ENCODE data around the gene COX4I2. TPM values are rescaled to one million over a fixed set of nuclear protein-coding genes. Genes with fewer than 3 reads are reported as not detected.

COX4I2 gene
- total RNA-seq, 1 experiment from 2014 or later, result not detected

- no peaks in the 10 kb centered on the region for H3K27me3 Mint-ChIP-seq (ENCODE audit: low read depth)
- H3K4me3 Mint-ChIP-seq, result no peak overlapping the region
- CTCF ChIA-PET, result interaction anchor here (0.7 to 6.6 kb wide), 15 partner anchors 12 to 1391 kb away, joined by 3 to 146 read pairs (median 12); partner anchors contain the start of gene BCL2L1
- TF ChIP-seq NFYB (CRISPR knock-in tag; conservative IDR thresholded peaks at IDR 0.05; ENCODE audit: low read depth) (no peak), TEAD1 (CRISPR knock-in tag; IDR thresholded peaks at IDR 0.05) (no peak), IRF1 (CRISPR knock-in tag; IDR thresholded peaks at IDR 0.05) (no peak), ZNF396 (CRISPR knock-in tag; IDR thresholded peaks at IDR 0.05; ENCODE audit: borderline replicate concordance) (no peak), TEAD4 (CRISPR knock-in tag; IDR thresholded peaks at IDR 0.05) (no peak), JAZF1 (CRISPR knock-in tag; IDR thresholded peaks at IDR 0.05) (no peak), E2F5 (CRISPR knock-in tag; IDR thresholded peaks at IDR 0.05) (no peak), ERG (CRISPR knock-in tag; IDR thresholded peaks at IDR 0.05) (no peak), ARID4B (CRISPR knock-in tag; IDR thresholded peaks at IDR 0.05; ENCODE audit: borderline replicate concordance) (no peak), MAX (CRISPR knock-in tag; IDR thresholded peaks at IDR 0.05) (no peak), FOXP4 (CRISPR knock-in tag; IDR thresholded peaks at IDR 0.05) (no peak), GRHL2 (CRISPR knock-in tag; IDR thresholded peaks at IDR 0.05; ENCODE audit: insufficient replicate concordance, severe bottlenecking) (no peak), ZBTB21 (CRISPR knock-in tag; IDR thresholded peaks at IDR 0.05; ENCODE audit: borderline replicate concordance) (no peak), NFE2L1 (CRISPR knock-in tag; IDR thresholded peaks at IDR 0.05) (no peak), EMX1 (CRISPR knock-in tag; IDR thresholded peaks at IDR 0.05) (no peak), E2F4 (CRISPR knock-in tag; IDR thresholded peaks at IDR 0.05; ENCODE audit: borderline replicate concordance, low read depth) (no peak), TCF7 (CRISPR knock-in tag; IDR thresholded peaks at IDR 0.05; ENCODE audit: low read depth) (no peak)
- H3K27ac Mint-ChIP-seq, result no peak overlapping the region
- no peak for ATAC-seq
- no peaks in the 10 kb centered on the region for H3K36me3 Mint-ChIP-seq
- no peak for DNase-seq (ENCODE audit: low spot score)
- no peaks in the 10 kb centered on the region for H3K4me1 Mint-ChIP-seq
- H3K9me3 Mint-ChIP-seq, result peaks cover 5% of the 10 kb centered on the region; the same call in 1 of the 2 replicates
- POLR2A ChIA-PET, result no interaction called here
These were observed 5.0 kb upstream of the COX4I2 start for GRCh38 chr20:31632548-31633338.
